BE2C (cell line): ENCODE measurements around the gene ULBP1.
"Not testable (repeated sequence)": the region's sequence is repeated elsewhere in the genome, so short reads cannot be mapped to it uniquely, and the experiment has no call there.

ENCODE experiments used
- DNase-seq: peaks from one replicate; pipeline ENCODE4 v3.0.0-alpha.2; 2020
- H3K27me3 ChIP-seq: fragments of 250-450 bp; sonication (Bioruptor Pico); 2 replicates; pipeline ENCODE4 v1.5.1; 2020; ENCODE audit warnings: mild to moderate bottlenecking
- H3K36me3 ChIP-seq: fragments of 250-450 bp; sonication (Bioruptor Pico); 2 replicates; pipeline ENCODE4 v1.5.1; 2020; ENCODE audit warnings: mild to moderate bottlenecking
- H3K4me1 ChIP-seq: fragments of 250-450 bp; sonication (Bioruptor Pico); 2 replicates; pipeline ENCODE4 v1.5.1; 2020
- H3K4me3 ChIP-seq: 2 replicates; pipeline ENCODE4 v1.5.1; 2011; ENCODE audit warnings: low read depth, low read length
- H3K9me3 ChIP-seq: fragments of 250-450 bp; sonication (Bioruptor Pico); 2 replicates; pipeline ENCODE4 v1.5.1; 2020
- TF ChIP-seq, protein P1 (sequence below): IDR thresholded peaks from 2 replicates; pipeline ENCODE4 v1.5.1; 2012; ENCODE audit warnings: mild to moderate bottlenecking, low read depth, low read length

ULBP1 gene

DNA sequence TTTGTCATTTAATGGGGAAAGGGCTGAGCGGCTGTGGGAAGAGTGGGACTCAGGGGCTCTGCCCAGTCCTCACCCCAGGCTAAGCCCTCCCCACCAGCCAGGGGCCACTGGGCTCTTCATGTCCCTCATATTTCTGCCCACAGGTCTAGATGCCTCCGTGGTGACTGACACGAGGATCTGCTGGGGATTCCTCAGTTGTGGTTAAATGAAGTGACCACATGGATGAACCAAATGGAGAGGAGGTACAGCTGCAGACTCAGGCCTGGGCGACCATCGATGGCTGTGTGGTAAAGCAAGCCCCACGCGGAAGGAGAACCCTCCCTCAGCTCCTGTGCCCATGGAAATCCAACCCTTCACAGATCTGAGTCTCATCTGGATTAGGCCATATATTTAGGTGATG is 32.2 kb downstream of the ULBP1 start:
- TF ChIP-seq, protein P1, sequence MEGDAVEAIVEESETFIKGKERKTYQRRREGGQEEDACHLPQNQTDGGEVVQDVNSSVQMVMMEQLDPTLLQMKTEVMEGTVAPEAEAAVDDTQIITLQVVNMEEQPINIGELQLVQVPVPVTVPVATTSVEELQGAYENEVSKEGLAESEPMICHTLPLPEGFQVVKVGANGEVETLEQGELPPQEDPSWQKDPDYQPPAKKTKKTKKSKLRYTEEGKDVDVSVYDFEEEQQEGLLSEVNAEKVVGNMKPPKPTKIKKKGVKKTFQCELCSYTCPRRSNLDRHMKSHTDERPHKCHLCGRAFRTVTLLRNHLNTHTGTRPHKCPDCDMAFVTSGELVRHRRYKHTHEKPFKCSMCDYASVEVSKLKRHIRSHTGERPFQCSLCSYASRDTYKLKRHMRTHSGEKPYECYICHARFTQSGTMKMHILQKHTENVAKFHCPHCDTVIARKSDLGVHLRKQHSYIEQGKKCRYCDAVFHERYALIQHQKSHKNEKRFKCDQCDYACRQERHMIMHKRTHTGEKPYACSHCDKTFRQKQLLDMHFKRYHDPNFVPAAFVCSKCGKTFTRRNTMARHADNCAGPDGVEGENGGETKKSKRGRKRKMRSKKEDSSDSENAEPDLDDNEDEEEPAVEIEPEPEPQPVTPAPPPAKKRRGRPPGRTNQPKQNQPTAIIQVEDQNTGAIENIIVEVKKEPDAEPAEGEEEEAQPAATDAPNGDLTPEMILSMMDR = no peak
- no peak for DNase-seq
- peaks cover 52% of the 10 kb centered on the region for H3K27me3 ChIP-seq
- H3K4me1 ChIP-seq = no peaks in the 10 kb centered on the region
- H3K9me3 ChIP-seq = no peaks in the 10 kb centered on the region
- no peaks in the 10 kb centered on the region for H3K36me3 ChIP-seq
- no peak overlapping the region for H3K4me3 ChIP-seq

DNA sequence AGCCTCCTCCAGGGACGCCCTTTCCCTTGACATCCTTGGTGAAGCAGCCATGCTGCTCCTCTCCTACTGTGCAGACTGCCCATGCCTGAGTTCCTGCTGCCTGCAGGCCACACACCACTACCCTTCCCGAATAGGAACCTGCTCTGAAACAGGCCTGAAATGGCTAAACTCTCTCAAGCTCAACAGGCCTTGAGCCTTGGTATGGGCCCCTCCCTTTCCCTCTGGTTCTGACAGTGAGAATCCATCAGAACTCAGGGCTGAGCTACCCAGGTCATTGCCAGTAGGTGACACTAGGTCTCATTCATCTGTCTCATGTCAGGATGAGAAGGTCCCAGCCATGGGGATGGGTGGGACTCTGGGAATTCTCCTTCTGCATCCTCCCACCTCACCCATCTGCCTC is 35.9 kb downstream of the ULBP1 start:
- no peaks in the 10 kb centered on the region for H3K36me3 ChIP-seq
- no peaks in the 10 kb centered on the region for H3K9me3 ChIP-seq
- H3K4me1 ChIP-seq = no peaks in the 10 kb centered on the region
- H3K27me3 ChIP-seq = peaks cover 21% of the 10 kb centered on the region
- no peak overlapping the region for H3K4me3 ChIP-seq
- no peak for DNase-seq
- TF ChIP-seq, protein P1 = no peak

DNA sequence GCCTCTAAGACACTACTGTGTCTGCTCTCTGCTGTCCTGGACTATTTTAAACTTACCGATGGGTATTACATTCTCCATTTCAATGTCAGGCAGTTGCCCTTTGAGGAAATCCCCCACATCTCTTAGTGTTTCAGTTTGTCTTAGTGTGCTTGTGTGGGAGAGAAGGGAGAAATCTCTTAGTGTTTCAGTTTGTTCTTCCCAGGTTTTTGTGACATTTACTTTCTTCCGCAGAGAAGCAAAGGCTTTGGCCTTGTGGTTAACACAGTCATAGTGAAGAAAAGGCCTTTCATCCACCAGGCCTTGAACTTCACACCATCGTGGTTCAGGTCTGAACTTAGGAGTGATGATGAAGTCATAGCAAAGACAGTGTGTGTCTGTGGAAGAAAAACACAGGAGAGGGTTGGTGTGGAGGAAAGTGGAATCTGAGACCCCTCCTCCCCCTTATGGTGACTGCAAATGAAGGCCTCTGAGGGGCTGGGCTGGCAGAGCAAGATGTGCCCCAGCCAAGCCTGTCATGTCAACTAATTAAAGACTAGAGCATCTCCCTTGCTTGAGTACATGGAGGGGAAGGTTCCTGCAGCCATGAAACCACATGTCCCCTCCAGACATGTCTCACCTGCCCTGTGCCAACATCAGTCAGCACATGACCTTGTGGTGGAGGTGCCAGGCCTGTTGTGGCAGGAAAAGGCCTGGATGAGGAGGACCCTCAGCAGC is 37.7 kb downstream of the ULBP1 start:
- H3K36me3 ChIP-seq = no peaks in the 10 kb centered on the region
- no peak overlapping the region for H3K4me3 ChIP-seq
- H3K9me3 ChIP-seq = no peaks in the 10 kb centered on the region
- H3K27me3 ChIP-seq = peaks cover 10% of the 10 kb centered on the region
- no peaks in the 10 kb centered on the region for H3K4me1 ChIP-seq
- TF ChIP-seq, protein P1 = no peak
- DNase-seq = no peak

DNA sequence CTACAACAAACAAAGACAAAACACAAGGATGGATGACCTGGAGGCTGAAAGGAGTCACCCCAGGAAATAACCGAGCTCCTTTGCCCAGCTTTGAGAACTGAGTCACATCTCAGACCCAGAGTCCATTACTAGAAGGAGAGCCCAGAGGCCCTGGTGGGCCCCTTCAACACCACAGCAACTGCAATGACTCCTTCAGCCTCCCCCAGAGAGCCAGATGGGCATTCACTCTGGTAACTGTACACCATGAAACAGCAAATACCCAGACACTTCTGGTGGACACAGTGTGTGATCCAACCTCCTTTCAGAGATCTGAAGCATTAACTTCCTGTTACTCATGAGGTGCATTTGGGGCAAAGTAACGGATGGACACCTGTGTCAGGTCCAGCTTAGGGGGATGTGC is 39.0 kb downstream of the ULBP1 start:
- no peaks in the 10 kb centered on the region for H3K9me3 ChIP-seq
- no peak overlapping the region for H3K4me3 ChIP-seq
- H3K4me1 ChIP-seq = no peaks in the 10 kb centered on the region
- no peak for DNase-seq
- H3K27me3 ChIP-seq = peaks cover 6% of the 10 kb centered on the region
- no peaks in the 10 kb centered on the region for H3K36me3 ChIP-seq
- TF ChIP-seq, protein P1 = no peak

DNA sequence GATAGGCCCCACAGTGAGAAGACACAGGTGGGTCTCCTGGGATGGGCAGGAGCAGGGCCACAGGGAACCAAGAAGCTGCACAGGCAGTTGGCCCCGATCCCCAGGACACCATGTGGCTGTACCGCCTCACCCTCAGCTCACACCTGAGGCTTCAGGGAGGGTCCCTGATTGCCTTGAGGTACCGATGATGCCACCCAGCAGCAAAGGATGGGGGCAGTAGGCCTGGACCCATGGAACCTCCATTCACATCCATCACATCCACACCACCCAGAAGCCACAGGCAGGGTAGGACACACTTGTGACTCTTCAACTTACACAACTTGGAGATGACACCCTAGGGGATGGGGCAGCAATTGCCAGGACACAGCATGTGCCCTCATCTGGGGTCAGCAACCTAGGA is 39.9 kb downstream of the ULBP1 start:
- not testable (repeated sequence) for H3K4me1 ChIP-seq, H3K36me3 ChIP-seq, H3K4me3 ChIP-seq, DNase-seq, H3K9me3 ChIP-seq, H3K27me3 ChIP-seq

DNA sequence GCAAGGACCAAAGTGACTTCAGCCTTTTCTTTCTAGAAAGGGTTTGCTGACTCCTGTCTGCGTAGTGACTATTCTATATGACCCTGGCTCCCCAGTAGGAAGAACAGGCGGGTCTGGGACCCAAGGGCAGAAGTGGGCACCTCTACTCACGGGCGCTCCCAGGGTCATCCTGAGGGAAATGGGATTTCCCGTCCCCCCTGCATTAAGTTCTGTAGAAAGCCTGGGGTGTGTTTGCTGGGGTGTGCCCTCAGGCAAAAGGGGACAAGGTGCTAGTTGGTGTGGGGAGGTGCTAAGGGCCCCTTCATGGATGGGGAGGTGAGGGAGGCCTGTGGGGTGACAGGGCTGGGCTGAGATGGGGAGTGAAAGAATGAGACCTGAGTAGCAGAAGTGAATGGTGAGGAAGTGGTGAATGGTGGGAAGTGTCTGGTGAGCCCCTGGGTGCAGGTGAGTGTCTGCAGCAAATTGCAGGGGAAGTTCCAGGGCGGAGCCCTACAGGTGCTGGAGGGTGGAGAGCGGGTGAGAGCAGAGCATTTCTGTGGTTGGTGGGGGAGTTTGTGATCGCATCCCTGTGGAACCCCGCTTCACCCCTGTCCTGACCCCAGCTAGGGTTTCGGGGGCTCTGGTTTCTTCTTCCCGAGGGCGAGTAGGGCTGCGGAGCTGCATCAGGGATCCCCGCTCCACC is 40.5 kb downstream of the ULBP1 start:
- no peak for DNase-seq
- no peaks in the 10 kb centered on the region for H3K36me3 ChIP-seq

More for the DNA sequence above, 40.5 kb downstream of the ULBP1 start:
- Histone ChIP-seq H3K27me3 (peaks cover 12% of the 10 kb centered on the region), H3K4me3 (peak overlapping the region; percentile 64), H3K4me1 (no peaks in the 10 kb centered on the region), H3K9me3 (no peaks in the 10 kb centered on the region)
- TF ChIP-seq, protein P1 = no peak
